A549 (cell line): ENCODE measurements around the gene CAND2.

ENCODE experiments used
- CTCF ChIP-seq: fragments of >200 bp; sonication (Bioruptor Twin); formaldehyde crosslinking; IDR thresholded peaks from 3 replicates; pipeline ENCODE4 v1.5.1; 2016
- EP300 ChIP-seq, 2 experiments: fragments of >200 bp; sonication (Bioruptor Twin); formaldehyde crosslinking; IDR thresholded peaks; 2 replicates in 1 of 2; 3 replicates in 1 of 2; pipeline ENCODE4 v1.6.1; 2016 to 2017
- HDAC2 ChIP-seq: fragments of 200-600 bp; sonication (generic); IDR thresholded peaks from 2 replicates; pipeline ENCODE4 v1.6.1; 2016
- JUN ChIP-seq, 2 experiments: fragments of >200 bp; sonication (Bioruptor Twin); formaldehyde crosslinking; IDR thresholded peaks; 2 replicates in 1 of 2; 3 replicates in 1 of 2; pipeline ENCODE4 v1.6.1; 2016 to 2017
- MAX ChIP-seq: IDR thresholded peaks from 2 replicates; pipeline ENCODE4 v1.6.1; 2012
- PBX3 ChIP-seq: IDR thresholded peaks from 2 replicates; pipeline ENCODE4 v1.6.1; 2012
- POLR2A ChIP-seq: IDR thresholded peaks from 2 replicates; pipeline ENCODE4 v1.6.1; 2012; ENCODE audit warnings: mild to moderate bottlenecking, low read length
- POLR2AphosphoS2 ChIP-seq: conservative IDR thresholded peaks from 2 replicates; pipeline ENCODE4 v1.6.1; 2012; ENCODE audit warnings: low read length, improper control_type of control experiment, inconsistent platforms
- RAD21 ChIP-seq, 2 experiments: fragments of >200 bp in 1 of 2; sonication (Bioruptor Twin) in 1 of 2; formaldehyde crosslinking in 1 of 2; IDR thresholded peaks in 1 of 2; conservative IDR thresholded peaks in 1 of 2; 2 replicates in 1 of 2; 3 replicates in 1 of 2; pipeline ENCODE4 v1.6.1; 2012 to 2018; ENCODE audit warnings: inconsistent platforms in 1 of 2
- RFX5 ChIP-seq: fragments of 450-650 bp; IDR thresholded peaks from 2 replicates; pipeline ENCODE4 v1.7.1; 2014; ENCODE audit warnings: antibody characterized with exemption, mild to moderate bottlenecking, moderate library complexity
- SMC3 ChIP-seq: fragments of >200 bp; sonication (Bioruptor Twin); formaldehyde crosslinking; IDR thresholded peaks from 3 replicates; pipeline ENCODE4 v1.6.1; 2018; ENCODE audit warnings: inconsistent platforms
- TF ChIP-seq, protein P1 (sequence below): fragments of 200-600 bp; sonication (generic); IDR thresholded peaks from 2 replicates; pipeline ENCODE4 v1.6.1; 2016; ENCODE audit warnings: antibody characterized with exemption, mild to moderate bottlenecking, moderate library complexity

DNA sequence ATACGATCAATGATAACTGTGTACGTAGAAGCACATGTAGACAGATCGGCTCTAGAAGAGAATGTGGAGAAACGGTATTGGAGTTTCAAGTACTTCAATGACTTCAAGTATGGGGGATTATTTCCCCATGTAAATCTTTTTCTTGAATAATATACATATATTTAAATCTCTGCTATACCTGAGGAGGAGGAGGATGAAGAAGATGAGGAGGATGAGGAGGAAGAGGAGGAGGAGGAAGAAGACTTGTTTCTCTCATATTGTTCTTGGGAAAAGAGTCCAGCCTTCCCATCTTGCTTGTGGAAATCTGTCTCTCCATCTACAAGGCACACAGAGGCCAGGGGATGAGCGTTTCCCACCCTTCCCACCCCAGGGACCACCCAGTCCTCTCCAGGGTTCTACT is 48.0 kb upstream of the CAND2 start:
- TF ChIP-seq CTCF, result no peak
- TF ChIP-seq SMC3, result no peak
- TF ChIP-seq, protein P1, sequence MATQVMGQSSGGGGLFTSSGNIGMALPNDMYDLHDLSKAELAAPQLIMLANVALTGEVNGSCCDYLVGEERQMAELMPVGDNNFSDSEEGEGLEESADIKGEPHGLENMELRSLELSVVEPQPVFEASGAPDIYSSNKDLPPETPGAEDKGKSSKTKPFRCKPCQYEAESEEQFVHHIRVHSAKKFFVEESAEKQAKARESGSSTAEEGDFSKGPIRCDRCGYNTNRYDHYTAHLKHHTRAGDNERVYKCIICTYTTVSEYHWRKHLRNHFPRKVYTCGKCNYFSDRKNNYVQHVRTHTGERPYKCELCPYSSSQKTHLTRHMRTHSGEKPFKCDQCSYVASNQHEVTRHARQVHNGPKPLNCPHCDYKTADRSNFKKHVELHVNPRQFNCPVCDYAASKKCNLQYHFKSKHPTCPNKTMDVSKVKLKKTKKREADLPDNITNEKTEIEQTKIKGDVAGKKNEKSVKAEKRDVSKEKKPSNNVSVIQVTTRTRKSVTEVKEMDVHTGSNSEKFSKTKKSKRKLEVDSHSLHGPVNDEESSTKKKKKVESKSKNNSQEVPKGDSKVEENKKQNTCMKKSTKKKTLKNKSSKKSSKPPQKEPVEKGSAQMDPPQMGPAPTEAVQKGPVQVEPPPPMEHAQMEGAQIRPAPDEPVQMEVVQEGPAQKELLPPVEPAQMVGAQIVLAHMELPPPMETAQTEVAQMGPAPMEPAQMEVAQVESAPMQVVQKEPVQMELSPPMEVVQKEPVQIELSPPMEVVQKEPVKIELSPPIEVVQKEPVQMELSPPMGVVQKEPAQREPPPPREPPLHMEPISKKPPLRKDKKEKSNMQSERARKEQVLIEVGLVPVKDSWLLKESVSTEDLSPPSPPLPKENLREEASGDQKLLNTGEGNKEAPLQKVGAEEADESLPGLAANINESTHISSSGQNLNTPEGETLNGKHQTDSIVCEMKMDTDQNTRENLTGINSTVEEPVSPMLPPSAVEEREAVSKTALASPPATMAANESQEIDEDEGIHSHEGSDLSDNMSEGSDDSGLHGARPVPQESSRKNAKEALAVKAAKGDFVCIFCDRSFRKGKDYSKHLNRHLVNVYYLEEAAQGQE, result no peak
- TF ChIP-seq POLR2AphosphoS2, result no peak
- TF ChIP-seq POLR2A, result no peak
- no peak for TF ChIP-seq MAX
- no peak for TF ChIP-seq EP300 (IDR thresholded peaks at IDR 0.05)
- TF ChIP-seq PBX3, result no peak
- no peak for TF ChIP-seq RFX5
- TF ChIP-seq RAD21 (conservative IDR thresholded peaks at IDR 0.05 in 1 of 2, IDR thresholded peaks at IDR 0.05 in 1 of 2), result no peak
- no peak for TF ChIP-seq HDAC2
- no peak for TF ChIP-seq JUN (IDR thresholded peaks at IDR 0.05)
